HG03342 (cell line): ENCODE results near the gene ALOX12B.
"Not testable (repeated sequence)": the region's sequence is repeated elsewhere in the genome, so short reads cannot be mapped to it uniquely, and the experiment has no call there.

Experiments used
- ATAC-seq: cut with Tn5 transposase; IDR thresholded peaks from one replicate; pipeline ENCODE4 v1.9.1; 2021; ENCODE audit warnings: mild to moderate bottlenecking, moderate library complexity; ENCODE audit not compliant: unreplicated experiment

ALOX12B gene

DNA sequence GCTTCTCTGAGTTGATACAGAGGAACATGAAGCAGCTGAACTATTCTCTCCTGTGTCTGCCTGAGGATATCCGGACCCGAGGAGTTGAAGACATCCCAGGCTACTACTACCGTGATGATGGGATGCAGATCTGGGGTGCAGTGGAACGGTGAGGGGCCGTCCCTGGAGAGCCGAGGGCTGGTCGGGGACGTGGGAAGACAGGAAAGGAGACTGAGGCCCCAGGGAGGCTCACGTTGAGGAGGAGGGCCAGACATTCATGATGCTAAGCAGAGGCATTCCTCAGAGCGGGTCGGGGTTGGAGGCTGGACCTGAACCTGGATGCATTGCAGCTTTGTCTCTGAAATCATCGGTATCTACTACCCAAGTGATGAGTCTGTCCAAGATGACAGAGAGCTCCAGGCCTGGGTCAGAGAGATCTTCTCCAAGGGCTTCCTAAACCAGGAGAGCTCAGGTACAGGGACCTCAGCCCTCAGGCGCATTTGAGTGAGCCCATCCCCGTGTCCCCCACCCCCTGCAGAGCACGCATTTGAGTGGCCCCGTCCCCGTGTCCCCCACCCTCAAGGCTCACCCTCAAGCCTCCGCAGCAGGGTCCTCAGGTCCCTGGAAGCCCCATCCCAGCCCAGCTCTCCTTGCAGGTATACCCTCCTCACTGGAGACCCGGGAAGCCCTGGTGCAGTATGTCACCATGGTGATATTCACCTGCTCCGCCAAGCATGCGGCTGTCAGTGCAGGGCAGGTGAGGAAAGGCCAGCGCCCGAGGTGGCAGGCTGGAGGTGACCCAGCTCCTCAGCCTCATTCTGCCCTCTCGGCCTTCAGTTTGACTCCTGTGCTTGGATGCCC is 40.4 kb downstream of the ALOX12B start:
- ATAC-seq = no peak

GRCh38 chr17:8046306-8046928 is 41.1 kb downstream of the ALOX12B start:
- ATAC-seq = no peak

- ATAC-seq = no peak
Measured at GRCh38 chr17:8044819-8045810, 42.4 kb downstream of the ALOX12B start.

DNA sequence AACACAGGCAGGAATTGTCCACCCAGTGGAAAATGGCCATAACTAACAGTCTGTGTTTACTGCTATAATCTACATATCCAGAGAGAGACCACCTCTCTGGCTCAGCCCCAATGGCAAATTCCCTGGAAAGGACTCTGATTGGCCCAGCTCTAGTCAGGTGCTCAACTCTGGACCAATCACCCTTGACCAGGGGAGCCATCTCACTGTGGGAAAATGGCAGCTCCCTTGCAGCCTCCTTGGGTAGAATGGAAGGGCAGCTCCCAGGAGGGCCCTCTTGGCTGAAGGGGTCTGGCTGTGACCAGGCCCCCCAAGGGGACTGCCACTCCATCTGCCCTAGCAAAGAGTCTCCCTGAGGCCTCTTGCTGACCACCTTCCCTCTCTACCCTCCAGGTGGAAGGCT is 45.5 kb downstream of the ALOX12B start:
- ATAC-seq = no peak

DNA sequence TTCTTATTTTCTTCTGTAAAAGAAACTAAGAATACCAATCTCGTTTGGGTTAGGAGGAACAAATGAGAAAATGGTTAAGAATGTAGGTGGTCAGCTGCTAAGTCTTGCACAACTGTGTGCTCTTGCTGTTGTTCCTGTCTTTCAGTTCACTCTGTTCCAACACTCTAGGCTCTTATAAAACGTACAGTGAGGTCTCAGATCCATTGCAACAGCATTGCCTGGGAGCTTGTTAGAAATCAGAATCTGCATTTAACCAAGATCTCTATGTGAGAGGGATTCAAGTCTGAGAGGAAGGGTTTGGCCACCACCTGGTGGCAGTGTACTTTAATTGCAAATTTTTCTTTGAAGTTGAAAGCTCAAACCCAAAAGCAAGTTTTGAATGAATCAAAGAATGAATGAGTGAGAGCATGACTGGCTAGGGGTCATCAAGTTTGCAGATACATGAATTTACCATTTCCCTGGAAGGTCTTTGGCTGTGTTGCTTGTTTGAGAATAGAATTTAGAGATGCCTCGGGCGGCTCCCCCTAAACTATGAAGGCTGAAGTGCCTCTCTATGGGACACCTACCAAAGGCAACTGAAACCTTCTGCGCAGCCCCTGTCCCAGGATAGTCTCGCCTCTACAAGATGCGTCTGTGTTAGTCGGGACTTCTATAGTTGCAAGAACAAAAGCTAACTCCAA is 46.1 kb downstream of the ALOX12B start:
- no peak for ATAC-seq

DNA sequence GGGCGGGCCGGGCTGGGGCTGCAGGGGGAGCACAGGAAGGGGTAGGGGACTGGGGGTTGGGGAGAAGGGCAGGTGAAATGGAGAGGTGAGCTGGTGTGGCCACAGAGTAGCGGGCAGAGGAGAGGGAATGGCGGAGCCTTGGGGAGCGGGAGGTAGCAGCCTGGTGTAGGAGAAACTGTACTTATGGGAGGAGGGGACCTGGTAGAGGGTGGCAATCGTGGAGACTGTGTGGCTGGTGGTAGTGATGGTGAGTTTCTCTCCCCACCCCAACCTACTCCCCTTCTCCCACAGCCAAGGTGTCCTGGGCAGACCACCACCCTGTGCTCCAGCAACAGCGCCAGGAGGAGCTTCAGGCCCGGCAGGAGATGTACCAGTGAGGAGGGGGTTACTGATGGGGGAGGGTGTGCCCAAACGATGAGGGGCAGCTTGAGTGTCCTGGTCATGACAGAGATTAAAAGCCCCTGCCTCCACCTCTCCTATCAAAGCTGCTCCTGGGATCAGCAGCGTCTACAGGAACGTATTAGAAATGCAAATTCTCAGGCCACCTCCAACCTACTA is 47.8 kb downstream of the ALOX12B start:
- no peak for ATAC-seq

DNA sequence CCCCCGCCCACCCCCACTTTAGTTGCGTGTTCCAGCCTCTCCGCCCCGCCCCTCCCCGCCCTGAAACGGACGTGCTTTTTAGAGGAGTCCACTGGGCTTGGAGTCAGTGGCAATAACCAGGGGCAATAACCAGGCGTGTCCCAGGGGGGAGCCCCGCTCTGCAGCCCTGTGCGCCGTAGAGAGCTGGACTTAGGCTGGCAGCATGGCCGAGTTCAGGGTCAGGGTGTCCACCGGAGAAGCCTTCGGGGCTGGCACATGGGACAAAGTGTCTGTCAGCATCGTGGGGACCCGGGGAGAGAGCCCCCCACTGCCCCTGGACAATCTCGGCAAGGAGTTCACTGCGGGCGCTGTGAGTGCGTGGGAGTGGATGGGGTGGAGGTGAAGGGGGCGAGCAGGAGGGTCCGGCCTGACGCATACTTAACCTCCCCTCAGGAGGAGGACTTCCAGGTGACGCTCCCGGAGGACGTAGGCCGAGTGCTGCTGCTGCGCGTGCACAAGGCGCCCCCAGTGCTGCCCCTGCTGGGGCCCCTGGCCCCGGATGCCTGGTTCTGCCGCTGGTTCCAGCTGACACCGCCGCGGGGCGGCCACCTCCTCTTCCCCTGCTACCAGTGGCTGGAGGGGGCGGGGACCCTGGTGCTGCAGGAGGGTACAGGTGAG is 48.4 kb downstream of the ALOX12B start, which contains the start of gene ALOX15B:
ALOX15B (plus strand) TSS at position 106 of the 657 bp plus-strand sequence; CDS start at position 203, 97 bp downstream.
- no peak for ATAC-seq

DNA sequence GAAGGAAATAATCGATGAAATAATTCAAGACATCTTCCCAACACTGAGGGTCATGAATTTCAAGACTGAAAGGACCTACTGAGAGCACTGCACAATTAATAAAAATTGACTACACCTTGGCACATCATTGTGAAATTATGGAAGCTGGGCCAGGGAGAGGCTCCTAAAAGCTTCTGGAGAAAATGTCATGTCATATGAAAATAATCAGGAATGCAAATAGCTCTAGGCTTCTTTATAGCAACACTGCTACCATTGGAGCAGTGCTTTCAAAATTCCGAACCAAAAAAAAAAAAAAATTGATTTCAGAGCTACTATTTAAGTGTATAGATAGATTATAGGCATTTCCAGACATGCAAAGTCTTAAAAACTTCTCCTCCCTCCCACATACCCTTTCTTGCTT is 55.1 kb downstream of the ALOX12B start:
- no peak for ATAC-seq

- no peak for ATAC-seq
Measured at GRCh38 chr17:8031950-8032349, 55.6 kb downstream of the ALOX12B start.

DNA sequence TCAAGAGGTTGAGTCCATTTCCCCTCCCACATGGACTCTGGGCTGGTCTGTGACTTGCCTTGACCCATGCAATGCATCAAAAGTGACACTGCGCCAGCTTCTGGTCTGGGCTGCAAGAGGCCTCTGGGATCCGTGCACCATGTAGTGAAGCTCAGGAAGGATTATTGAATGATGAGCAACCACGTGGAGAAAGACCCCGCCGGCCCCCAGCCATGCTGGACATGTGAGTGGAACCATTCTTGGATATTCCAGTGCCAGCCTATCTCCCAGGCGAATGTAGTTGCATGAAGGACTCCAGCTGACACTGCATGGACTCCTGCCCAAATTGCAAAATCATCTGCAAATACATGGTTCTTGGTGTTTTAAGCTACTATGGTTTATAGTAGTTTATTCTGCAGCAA is 56.3 kb downstream of the ALOX12B start:
- ATAC-seq = no peak

- no peak for ATAC-seq
Measured at GRCh38 chr17:8029121-8029520, 58.4 kb downstream of the ALOX12B start.

- no peak for ATAC-seq
Measured at GRCh38 chr17:8025176-8025911, 62.2 kb downstream of the ALOX12B start.

- not testable (repeated sequence) for ATAC-seq
Measured at GRCh38 chr17:8024161-8024560, 63.4 kb downstream of the ALOX12B start.
